DND-41 (cell line): Measurements from ENCODE around the gene MACC1.

Experiments used
- CTCF ChIP-seq: IDR thresholded peaks from 2 replicates; pipeline ENCODE4 v1.5.1; 2012; ENCODE audit warnings: borderline replicate concordance, low read length, moderate library complexity, mild to moderate bottlenecking; ENCODE audit not compliant: poor library complexity, severe bottlenecking; ENCODE audit errors: extremely low read depth
- EZH2 ChIP-seq: IDR thresholded peaks from 3 replicates; pipeline ENCODE4 v1.6.1; 2012; ENCODE audit warnings: borderline replicate concordance, low read depth, mild to moderate bottlenecking, moderate library complexity, low read length, inconsistent platforms; ENCODE audit not compliant: severe bottlenecking

- TF ChIP-seq CTCF (no peak), EZH2 (no peak)
Measured at GRCh38 chr7:20227291-20227795, 10.2 kb upstream of the MACC1 start.
